GM20000 (cell line): ENCODE measurements around the gene CDIPT.
A peak's percentile ranks its signal among the peaks of the same experiment; 100 is the strongest.

Experiments used
- DNase-seq: peaks from one replicate; pipeline ENCODE4 v3.0.0; 2012; ENCODE audit warnings: low spot score
- TF ChIP-seq, protein P1 (sequence below): IDR thresholded peaks from 2 replicates; pipeline ENCODE4 v1.5.1; 2012; ENCODE audit warnings: mild to moderate bottlenecking, control low read depth; ENCODE audit errors: extremely low read depth, missing control alignments

Gene CDIPT

DNA sequence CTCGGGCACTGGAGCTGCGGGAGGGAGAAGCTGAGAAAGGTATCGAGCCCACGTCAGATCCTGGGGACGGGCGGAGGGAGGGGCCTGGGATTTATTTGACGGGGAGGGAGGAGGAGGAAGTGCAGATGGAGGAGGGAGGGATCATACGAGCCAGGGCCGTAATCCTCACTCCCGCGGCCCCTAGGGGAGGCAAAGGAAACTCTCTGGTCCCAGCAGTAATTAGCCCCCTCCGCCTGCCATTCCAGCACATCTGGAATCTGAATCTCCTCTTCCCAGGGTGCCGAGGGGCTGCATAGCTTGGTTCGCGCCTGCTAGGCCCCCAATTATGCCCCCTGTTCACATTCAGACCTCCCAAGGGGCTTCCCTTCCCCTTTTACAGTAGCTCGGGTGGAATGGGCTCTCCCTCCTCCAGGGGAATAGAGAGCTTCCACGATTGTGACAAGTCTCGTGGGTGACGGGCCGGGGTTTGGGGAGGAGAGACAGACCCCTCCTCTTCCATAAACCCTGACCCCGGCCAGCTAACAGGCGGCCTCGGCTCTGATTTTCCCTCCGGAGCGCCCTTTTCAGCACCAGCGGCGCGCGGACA is 36.6 kb upstream of the CDIPT start, which contains the start of gene SEZ6L2:
Gene SEZ6L2, minus strand, starts transcription at position 35 of the 586 bp plus-strand sequence. CDS start 531 bp downstream, outside the sequence.
- DNase-seq = peak; percentile 44
- TF ChIP-seq, protein P1, sequence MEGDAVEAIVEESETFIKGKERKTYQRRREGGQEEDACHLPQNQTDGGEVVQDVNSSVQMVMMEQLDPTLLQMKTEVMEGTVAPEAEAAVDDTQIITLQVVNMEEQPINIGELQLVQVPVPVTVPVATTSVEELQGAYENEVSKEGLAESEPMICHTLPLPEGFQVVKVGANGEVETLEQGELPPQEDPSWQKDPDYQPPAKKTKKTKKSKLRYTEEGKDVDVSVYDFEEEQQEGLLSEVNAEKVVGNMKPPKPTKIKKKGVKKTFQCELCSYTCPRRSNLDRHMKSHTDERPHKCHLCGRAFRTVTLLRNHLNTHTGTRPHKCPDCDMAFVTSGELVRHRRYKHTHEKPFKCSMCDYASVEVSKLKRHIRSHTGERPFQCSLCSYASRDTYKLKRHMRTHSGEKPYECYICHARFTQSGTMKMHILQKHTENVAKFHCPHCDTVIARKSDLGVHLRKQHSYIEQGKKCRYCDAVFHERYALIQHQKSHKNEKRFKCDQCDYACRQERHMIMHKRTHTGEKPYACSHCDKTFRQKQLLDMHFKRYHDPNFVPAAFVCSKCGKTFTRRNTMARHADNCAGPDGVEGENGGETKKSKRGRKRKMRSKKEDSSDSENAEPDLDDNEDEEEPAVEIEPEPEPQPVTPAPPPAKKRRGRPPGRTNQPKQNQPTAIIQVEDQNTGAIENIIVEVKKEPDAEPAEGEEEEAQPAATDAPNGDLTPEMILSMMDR = no peak

DNA sequence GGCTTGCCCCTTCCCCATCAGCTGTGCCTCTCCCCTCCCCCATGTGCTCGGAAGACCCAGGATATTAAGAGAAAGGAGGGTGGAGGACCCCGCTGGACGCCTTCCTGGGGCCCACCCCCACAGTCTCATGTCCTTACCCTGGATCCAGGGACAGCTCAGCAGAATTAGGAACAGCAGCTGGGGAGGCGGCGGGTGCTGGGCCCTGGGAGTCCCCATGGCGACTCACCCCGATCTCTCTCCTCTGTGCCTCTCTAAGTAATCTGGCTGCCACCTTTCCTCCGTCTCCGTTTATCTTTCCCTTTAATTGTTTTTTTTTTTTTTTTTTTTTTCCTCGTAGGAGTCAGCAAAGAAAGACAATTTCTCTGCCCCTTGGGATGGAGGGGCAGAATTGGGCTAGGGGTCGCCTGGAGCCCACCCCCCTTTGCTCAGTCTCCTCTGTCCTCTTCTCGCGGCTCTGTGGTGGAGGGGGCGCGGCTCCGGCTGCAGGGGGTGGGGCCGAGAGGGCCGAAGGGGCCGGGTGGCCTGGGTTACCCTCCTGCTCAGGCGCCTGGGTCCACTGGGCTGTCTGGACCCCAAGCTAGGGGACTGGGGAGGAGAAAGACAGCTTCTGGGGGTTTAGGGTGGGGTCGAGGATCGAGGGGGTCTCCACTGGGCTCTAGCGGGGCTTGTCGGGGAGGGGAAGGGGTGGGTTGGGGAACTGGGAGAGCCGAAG is 35.9 kb upstream of the CDIPT start:
- TF ChIP-seq, protein P1 = no peak
- no peak for DNase-seq

DNA sequence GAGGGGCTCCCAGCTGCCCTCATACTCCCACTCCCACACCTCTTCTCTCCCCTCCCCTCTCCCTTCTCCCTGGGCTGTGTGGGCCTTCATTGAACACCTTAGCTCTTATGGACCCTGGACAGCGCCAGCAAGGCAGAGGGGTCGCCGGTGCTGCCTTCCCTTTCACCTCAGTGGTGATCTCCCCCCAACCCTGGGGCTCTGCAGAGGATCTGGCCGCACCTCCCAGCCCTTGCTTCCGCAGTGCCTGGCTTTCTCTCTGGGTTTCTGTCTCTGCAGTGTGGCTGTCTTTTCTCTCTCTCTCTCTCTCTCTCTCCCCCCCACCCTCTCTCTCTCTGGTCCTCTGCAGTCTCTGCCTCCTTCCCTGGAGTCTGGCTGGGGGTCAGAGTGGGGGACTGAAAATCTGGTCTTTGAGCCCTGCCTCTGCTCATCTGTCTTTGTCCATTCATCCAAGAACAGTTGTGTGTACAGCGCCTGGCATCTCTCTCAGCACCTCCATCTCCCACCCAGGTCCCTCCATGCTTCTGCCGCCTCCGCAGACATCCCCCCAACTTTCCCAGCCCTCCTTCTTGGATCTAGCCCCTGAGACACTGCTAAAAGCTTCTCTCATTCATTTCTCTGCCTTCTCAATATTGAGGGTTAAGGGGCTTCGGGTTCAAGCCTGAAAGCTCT is 35.2 kb upstream of the CDIPT start:
- TF ChIP-seq, protein P1 = no peak
- no peak for DNase-seq

DNA sequence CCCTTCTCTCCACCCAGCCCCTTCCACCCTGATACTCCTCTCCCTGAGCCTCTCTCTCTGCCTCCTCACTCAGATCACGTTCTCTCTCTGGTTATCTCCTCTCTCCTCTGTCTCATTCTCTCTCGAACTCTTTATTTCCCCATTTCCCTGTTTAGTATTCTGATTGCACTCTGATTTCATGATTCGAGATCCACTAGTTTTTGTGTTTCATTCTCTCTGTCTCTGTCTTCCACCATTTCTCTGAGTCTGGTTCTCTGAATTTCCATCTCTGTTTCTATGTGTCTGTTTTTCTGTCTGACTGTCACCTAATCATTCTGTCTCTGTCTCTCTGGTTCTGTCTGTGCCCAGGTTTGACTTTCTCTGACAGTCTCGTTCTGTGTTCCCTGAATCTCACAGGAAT is 34.3 kb upstream of the CDIPT start:
- DNase-seq = no peak
- TF ChIP-seq, protein P1 = no peak

DNA sequence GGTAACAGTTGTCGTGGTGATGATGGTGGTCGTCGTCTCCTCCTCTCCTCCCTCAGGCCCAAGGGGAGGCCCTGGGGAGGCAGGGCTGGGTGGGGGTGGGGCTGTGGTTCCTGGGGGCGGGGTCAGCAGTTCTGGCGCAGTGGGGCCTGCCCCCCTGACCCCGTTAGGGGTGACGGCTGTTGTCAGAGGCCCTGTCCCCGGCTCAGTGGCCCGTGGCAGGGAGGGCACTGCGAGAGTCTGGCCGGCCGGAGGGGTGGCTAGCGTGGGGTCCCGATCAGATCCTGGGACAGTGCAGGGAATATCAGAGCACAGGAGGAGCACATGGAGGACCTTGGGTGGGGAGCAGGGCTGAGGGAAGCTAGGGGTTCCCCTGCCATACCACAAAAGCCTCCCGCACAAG is 33.8 kb upstream of the CDIPT start:
- no peak for DNase-seq
- TF ChIP-seq, protein P1 = no peak

DNA sequence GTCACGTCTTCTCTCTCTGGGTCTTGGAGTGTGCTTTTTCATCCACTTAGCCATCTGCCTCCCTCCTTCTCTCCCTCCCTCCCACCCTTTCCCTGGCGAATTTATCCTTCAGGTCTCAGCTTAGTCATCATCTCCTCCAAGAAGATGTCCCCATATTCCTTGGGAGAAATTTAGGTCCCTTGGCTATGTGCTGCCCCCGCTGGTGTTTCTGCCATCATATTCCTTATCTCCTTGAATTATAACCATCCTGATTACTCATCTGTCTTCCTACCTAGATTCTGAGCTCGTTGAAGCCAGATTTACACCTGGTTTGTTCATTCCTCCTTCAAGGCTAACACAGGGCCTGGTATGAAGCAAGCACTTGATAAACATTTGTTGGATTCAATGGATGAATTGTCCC is 31.3 kb upstream of the CDIPT start:
- DNase-seq = no peak
- TF ChIP-seq, protein P1 = no peak

DNA sequence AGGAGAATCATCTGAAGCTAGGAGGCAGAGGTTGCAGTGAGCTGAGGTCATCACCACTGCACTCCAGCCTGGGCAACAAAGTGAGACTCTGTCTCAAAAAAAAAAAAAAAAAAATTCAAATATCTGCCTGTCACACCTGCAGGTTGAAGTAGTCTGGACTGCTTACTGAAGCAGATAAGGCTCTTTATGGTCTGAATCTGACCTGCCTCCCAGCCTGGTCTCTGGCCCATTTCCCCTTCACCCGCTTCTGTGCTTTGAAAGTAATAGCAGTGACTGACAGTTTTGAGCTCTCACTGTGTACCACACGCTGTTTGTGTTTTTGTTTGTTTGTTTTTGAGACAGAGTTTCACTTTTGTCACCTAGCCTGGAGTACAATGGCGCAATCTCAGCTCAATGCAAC is 30.5 kb upstream of the CDIPT start:
- no peak for DNase-seq
- TF ChIP-seq, protein P1 = no peak
